Stimulated activated naive B cell treated with anti-CD40 and anti-IgM and Interleukin-4, amounts not matched to agents 10 μg/mL and 1 μg/mL and 100 μg/mL, for 72 hours (primary cell): ENCODE data around the gene PSEN2.
"Not testable (repeated sequence)": the region's sequence is repeated elsewhere in the genome, so short reads cannot be mapped to it uniquely, and the experiment has no call there.

Experiments
- ATAC-seq, 2 donors: fragments of 150-1000 bp; cut with Tn5 transposase; replicated peaks; 2 replicates each; pipeline ENCODE4 v1.10.0; 2021; ENCODE audit warnings: moderate library complexity in 1 of 2
- DNase-seq: peaks from one replicate; pipeline ENCODE4 v3.0.0; 2021
- H3K27ac Mint-ChIP-seq: one replicate; pipeline ENCODE4 v1.8.0; 2022; ENCODE audit warnings: mild to moderate bottlenecking, mixed read lengths
- H3K27me3 Mint-ChIP-seq, 2 donors: one replicate each; pipeline ENCODE4 v1.8.0; 2022; ENCODE audit warnings: mixed read lengths in 2 of 2
- H3K36me3 Mint-ChIP-seq, 2 donors: one replicate each; pipeline ENCODE4 v1.8.0; 2022; ENCODE audit warnings: mixed read lengths in 2 of 2, mild to moderate bottlenecking in 1 of 2
- H3K4me1 Mint-ChIP-seq, 2 donors: one replicate each; pipeline ENCODE4 v1.8.0; 2022; ENCODE audit warnings: mixed read lengths in 2 of 2, mild to moderate bottlenecking in 1 of 2
- H3K4me3 Mint-ChIP-seq, 2 donors: one replicate each; pipeline ENCODE4 v1.8.0; 2022; ENCODE audit warnings: mild to moderate bottlenecking in 2 of 2, mixed read lengths in 2 of 2, moderate library complexity in 1 of 2
- H3K9me3 Mint-ChIP-seq, 2 donors: one replicate each; pipeline ENCODE4 v1.8.0; 2022; ENCODE audit warnings: mixed read lengths in 2 of 2, mild to moderate bottlenecking in 1 of 2

The PSEN2 gene

DNA sequence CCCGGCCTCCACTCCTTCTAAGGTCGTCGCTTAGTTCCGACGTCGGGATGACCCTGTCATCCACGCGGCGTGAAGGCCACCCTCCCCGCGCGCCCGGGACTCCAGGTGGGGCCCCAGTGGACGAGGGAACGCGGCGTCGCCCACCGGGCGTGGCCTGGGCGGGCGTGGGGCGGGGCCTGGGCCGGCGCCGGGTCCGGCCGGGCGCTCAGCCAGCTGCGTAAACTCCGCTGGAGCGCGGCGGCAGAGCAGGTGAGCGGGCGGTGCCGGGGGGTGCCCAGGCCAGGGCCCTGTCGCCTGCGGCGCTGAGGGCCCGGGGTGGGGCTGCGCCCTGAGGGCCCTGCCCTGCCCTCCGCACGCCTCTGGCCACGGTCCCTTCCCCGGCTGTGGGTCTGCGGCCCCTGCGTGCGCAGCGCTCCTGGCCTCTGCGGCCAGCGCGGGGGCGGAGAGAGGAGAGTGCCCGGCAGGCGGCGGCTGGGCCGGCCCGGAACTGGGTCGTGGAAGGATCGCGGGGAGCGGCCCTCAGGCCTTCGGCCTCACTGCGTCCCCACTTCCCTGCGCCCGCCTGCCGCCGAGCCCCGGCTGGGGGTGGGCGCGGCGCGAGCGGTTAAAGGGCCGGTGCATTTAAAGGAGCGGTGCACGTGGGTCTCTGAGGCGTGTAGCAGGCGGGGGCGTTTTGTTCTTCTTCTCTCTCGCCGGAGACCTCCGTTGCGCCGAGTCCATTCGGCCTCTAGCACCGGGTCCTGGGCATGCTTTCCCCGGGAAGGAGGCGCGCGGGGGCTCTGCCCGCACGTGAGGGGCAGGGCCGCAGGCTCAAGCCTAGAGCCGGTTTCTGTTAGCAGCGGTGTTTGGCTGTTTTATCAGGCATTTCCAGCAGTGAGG is at the start of gene PSEN2:
TSS of gene PSEN2 (plus strand) at position 216 of the 879 bp plus-strand sequence. CDS start 11,292 bp downstream, outside the sequence.
- peaks cover 4% of the 10 kb centered on the region in 2 donors for H3K36me3 Mint-ChIP-seq
- peak within 1 kb of the TSS; percentile 92 for H3K4me3 Mint-ChIP-seq
- DNase-seq (peak; percentile 78), ATAC-seq (peak; percentile 96 to 97)
- no peaks in the 10 kb centered on the region for H3K9me3 Mint-ChIP-seq
- peaks cover 0 to 6% of the 10 kb centered on the region in 2 donors for H3K27me3 Mint-ChIP-seq
- H3K27ac Mint-ChIP-seq = peak within 1 kb of the TSS; percentile 91
- peaks cover 24 to 39% of the 10 kb centered on the region in 2 donors for H3K4me1 Mint-ChIP-seq

DNA sequence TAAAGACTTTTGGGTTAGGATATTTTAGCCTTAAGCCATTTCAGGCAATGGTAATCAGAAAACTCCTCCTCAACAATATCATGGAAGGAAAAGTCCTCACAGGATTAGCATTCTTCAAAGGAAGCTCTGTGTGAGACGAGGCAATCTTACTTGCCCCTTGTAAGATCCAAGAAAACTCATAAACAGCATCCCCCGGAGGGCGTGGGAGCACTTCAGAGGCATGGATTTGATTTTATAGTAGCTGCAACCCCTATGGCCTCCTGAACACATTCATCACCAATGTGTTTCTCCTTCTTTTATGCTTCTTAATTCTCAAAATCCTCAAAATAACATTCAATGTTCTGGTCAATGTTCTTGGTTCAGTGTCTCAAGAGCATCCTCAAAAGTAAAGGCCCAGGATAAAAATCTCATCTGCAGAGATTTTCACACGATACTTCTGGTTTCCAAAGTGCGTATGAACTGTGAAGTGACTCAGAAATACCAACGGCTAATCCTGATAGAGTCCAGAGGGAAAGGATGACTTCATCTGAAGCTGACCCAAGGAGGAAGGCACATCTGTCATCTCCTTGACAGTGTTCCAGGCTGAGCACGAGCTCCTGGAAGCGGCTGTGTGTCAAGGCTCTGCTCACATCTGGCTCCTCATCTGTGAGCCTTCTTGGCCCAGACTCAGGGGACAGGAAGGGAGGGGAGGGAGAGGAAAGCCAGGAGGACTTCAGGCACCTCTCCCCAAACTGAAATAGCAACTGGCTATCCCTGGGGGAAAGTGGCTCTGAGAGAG is 49.3 kb upstream of the PSEN2 start:
- DNase-seq = no peak
- Mint-ChIP-seq H3K4me1 (peaks cover 25 to 26% of the 10 kb centered on the region in 2 donors), H3K36me3 (peaks cover 0 to 4% of the 10 kb centered on the region in 2 donors), H3K27me3 (no peaks in the 10 kb centered on the region), H3K9me3 (no peaks in the 10 kb centered on the region), H3K27ac (no peak overlapping the region), H3K4me3 (no peak overlapping the region)
- no peak for ATAC-seq

DNA sequence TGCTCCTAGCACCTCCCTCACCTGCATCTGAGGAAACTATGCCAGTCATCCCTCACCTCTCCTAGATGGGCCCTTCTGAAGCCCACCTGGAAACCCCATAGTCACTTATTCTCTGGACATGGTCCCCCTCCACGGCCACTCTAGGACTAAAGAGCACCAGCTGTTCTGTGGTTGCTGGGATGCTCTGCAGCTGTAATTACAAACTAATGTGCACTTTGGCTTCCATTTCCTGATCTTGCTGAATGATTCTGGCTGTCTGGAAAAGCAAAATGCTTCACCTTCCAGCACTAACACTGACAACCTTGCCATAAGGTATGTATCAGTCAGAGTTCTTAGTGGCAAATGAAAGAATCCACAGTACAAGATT is 48.7 kb upstream of the PSEN2 start:
- H3K4me3 Mint-ChIP-seq = no peak overlapping the region
- no peaks in the 10 kb centered on the region for H3K9me3 Mint-ChIP-seq
- H3K27me3 Mint-ChIP-seq = no peaks in the 10 kb centered on the region
- no peak for DNase-seq
- H3K36me3 Mint-ChIP-seq = peaks cover 0 to 4% of the 10 kb centered on the region in 2 donors
- no peak for ATAC-seq
- H3K4me1 Mint-ChIP-seq = peaks cover 26% of the 10 kb centered on the region in 2 donors
- H3K27ac Mint-ChIP-seq = no peak overlapping the region

DNA sequence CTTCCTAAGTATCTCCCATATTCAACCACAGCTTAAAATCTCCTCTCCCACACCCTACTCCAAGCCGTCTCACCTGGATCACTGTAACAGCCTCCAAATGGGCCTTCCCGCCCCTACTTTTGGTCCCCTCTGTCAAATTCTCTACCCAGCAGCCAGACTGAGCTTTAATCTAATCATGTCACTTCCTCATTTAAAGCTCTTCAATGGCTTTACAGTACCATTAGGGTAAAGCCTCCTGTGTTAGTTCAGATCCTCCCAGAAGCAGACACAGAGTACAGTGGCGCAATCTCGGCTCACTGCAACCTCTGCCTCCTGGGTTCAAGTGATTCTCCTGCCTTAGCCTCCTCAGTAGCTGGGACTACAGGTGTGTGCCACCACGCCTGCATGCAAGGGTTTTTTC is 46.8 kb upstream of the PSEN2 start:
- ATAC-seq (no peak), DNase-seq (no peak)
- H3K27me3 Mint-ChIP-seq = no peaks in the 10 kb centered on the region
- H3K36me3 Mint-ChIP-seq = peaks cover 0 to 4% of the 10 kb centered on the region in 2 donors
- peaks cover 34 to 42% of the 10 kb centered on the region in 2 donors for H3K4me1 Mint-ChIP-seq
- H3K4me3 Mint-ChIP-seq = no peak overlapping the region
- H3K9me3 Mint-ChIP-seq = no peaks in the 10 kb centered on the region
- no peak overlapping the region for H3K27ac Mint-ChIP-seq

DNA sequence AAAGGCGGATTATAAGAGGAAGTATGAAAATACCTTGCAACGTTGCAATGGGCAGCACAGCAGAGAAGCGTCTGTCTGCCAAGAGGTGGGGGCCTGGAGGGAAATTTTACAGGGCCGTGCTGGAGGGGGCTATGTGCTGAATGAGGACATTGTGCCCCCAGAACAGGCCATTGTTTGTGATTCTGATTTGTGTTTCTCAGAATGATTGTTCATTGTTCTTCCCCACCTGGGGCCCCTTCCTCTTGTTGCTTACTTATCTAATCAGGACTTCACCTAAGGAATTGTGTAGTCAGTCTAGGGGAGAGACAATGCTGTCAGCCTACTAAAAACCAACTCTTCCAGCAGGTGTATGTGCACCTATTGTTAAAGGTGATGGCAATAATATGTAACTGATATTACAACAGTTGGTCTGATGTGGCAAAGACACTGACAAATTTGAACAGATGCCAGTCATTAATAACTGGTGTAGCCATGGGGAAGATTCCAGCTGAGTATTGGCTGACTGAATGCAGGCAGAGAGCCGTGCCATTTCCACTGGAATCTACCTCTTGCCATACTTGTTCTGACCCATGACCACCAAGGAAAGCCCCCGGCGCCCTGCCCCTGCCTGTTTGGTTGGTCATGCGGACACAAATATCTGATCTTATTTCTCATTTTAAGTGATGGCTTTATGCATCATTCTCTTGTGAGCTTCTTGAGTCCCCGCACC is 45.2 kb upstream of the PSEN2 start:
- DNase-seq (peak; percentile 15), ATAC-seq (peak in 1 of 2 donors; percentile 37)
- peaks cover 0 to 4% of the 10 kb centered on the region in 2 donors for H3K36me3 Mint-ChIP-seq
- peak overlapping the region; percentile 52 for H3K27ac Mint-ChIP-seq
- H3K9me3 Mint-ChIP-seq = no peaks in the 10 kb centered on the region
- H3K4me1 Mint-ChIP-seq = peaks cover 34 to 42% of the 10 kb centered on the region in 2 donors
- H3K27me3 Mint-ChIP-seq = no peaks in the 10 kb centered on the region
- no peak overlapping the region for H3K4me3 Mint-ChIP-seq

DNA sequence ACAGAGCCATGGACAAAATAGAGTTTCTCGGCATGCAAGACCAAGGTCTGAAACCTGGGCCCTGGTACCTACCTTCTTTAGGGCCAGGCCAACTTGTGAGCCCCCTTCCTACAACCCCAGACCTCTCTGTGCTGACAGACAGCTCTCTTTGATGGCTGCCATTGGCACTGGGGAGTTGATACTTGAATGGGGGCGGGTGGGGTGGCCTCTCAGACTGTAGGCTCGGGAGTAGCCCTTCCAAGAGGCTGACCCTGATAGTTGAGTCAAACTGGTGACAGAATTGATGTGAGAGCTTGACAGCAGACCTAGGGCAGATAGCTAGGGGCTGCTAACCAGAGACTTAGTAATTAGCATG is 44.7 kb upstream of the PSEN2 start:
- Mint-ChIP-seq H3K4me1 (peaks cover 35 to 45% of the 10 kb centered on the region in 2 donors), H3K27me3 (no peaks in the 10 kb centered on the region), H3K27ac (peak overlapping the region; percentile 31), H3K4me3 (no peak overlapping the region), H3K36me3 (peaks cover 0 to 4% of the 10 kb centered on the region in 2 donors), H3K9me3 (no peaks in the 10 kb centered on the region)
- no peak for DNase-seq
- no peak for ATAC-seq

DNA sequence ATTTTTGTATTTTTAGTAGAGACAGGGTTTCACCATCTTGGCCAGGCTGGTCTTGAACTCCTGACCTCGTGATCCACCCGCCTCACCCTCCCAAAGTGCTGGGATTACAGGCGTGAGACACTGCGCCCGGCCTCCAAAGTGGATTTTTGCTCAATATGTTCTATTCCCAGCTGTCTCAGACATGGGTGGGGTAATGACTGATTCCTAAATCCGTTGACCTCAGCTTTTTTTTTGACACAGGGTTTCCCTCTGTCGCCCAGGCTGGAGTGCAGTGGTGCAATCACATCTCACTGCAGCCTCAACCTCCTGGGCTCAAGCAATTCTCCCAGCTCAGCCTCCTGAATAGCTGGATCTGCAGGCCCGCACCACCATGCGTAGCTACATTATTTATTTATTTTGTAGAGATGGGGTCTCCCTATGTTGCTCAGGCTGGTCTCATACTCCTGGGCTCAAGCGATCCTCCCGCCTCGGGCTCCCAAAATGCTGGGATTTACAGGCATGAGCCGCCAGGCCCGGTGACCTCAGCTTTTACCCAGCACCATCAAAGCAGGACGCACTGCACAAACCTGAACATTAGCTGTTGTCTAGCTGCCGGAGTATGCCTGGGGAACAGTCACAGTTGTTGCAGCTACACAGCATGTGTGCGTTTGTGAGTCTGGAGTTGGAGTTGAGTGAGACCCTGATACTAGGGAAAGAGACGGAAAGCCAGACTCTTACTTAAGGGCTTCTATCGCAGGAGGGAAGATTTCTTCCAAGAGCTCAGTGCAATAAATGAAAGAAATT is 43.7 kb upstream of the PSEN2 start:
- Mint-ChIP-seq H3K4me1 (peaks cover 37 to 49% of the 10 kb centered on the region in 2 donors), H3K4me3 (peak overlapping the region; percentile 19 to 32), H3K9me3 (no peaks in the 10 kb centered on the region), H3K27ac (peak overlapping the region; percentile 69), H3K27me3 (peaks cover 0 to 3% of the 10 kb centered on the region in 2 donors), H3K36me3 (peaks cover 0 to 4% of the 10 kb centered on the region in 2 donors)
- DNase-seq (no peak), ATAC-seq (no peak)

DNA sequence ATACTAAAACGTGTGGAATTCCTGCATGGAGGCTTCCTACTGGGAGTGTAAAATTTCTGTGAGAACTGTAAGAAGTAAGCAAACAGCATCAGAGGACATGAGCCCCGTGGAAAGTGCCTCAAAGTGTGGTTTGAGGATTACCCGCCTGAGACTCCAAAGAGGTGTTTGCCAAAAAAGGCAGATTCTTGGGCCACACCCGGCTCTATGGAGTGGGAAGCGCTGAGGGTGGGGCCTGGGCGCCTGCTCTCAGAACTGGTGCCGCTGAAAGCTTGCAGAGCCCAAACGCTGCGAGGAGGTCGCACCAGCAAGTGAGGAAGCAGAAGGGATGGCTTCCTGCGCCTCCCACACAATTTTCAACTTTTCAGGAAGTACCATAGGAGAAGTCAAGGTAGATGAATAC is 43.0 kb upstream of the PSEN2 start:
- DNase-seq = no peak
- peak overlapping the region; percentile 57 to 62 for H3K4me3 Mint-ChIP-seq
- no peaks in the 10 kb centered on the region for H3K9me3 Mint-ChIP-seq
- H3K27me3 Mint-ChIP-seq = peaks cover 0 to 3% of the 10 kb centered on the region in 2 donors
- peaks cover 0 to 4% of the 10 kb centered on the region in 2 donors for H3K36me3 Mint-ChIP-seq
- no peak for ATAC-seq
- H3K27ac Mint-ChIP-seq = peak overlapping the region; percentile 88
- H3K4me1 Mint-ChIP-seq = peaks cover 35 to 49% of the 10 kb centered on the region in 2 donors

DNA sequence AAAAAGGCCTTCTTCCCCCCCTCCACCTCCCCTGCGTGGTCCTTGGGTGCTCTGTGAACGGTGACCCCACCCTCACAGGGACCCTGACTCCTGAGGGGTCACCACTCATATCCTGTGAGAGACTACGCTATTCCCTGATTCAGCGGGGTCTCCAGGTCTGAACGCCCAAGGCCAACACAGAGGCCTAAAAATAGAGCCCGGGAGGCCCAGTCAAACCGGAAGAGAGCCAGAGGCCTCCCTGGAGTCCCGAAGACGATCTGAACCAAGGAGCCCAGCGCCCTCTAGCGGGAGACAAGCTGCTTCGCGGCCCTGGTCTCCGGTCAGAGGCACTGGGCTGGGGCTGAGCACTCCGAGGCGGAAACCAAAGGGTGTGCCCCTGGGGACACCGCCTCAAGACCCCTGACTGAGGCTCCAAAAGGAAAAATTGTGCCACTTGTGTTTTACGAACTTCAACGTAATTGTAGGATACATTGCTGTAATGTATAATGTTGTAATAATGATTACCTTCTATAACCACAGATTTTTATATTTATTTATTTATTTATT is 42.4 kb upstream of the PSEN2 start:
- peaks cover 35 to 49% of the 10 kb centered on the region in 2 donors for H3K4me1 Mint-ChIP-seq
- H3K9me3 Mint-ChIP-seq = no peaks in the 10 kb centered on the region
- peaks cover 0 to 4% of the 10 kb centered on the region in 2 donors for H3K36me3 Mint-ChIP-seq
- peak overlapping the region; percentile 88 for H3K27ac Mint-ChIP-seq
- ATAC-seq (peak; percentile 97 to 99), DNase-seq (peak; percentile 91)
- peaks cover 0 to 3% of the 10 kb centered on the region in 2 donors for H3K27me3 Mint-ChIP-seq
- peak overlapping the region; percentile 47 to 77 for H3K4me3 Mint-ChIP-seq

DNA sequence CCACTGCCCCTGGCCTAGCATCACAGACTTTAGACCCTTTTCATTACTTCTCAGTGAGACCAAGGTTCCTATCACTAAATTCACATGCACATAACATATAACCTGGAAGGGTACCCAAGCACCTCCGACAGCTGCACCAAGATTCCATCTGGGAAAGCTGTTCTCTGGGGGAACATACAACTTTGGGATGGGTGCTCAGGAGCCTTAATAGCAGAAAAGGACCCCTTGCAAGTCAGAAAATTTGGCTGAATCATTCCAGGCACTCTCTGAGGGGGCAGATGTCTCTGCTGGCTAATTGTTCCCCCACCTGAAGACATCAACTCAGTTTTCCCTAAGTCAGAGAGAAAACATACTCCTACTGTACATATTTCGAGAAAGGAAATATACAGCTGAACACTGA is 41.3 kb upstream of the PSEN2 start:
- Mint-ChIP-seq H3K9me3 (peaks cover 2 to 6% of the 10 kb centered on the region in 2 donors), H3K4me3 (no peak overlapping the region), H3K27ac (no peak overlapping the region), H3K4me1 (peaks cover 29 to 41% of the 10 kb centered on the region in 2 donors), H3K27me3 (peaks cover under 1 to 8% of the 10 kb centered on the region in 2 donors), H3K36me3 (peaks cover 0 to 7% of the 10 kb centered on the region in 2 donors)
- ATAC-seq (no peak), DNase-seq (no peak)

DNA sequence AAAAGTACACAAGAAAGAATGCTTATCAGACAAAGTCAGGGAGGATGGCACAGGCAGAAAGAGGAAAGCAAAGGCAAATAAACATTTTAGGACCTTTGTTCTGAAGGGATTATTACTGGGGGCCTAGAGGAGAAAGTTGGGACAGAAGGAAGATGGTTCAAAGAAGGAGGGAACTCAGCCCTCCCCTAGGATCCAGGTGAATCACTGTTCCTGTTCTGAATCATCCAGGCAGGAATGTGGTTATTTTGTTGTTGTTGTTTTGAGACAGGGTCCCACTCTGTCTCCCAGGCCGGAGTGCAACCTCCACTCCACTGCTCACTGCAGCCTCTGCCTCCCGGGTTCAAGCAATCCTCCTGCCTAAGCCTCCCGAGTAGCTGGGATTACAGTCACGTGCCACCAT is 38.5 kb upstream of the PSEN2 start:
- H3K27me3 Mint-ChIP-seq = peaks cover 8 to 9% of the 10 kb centered on the region in 2 donors
- H3K4me1 Mint-ChIP-seq = peaks cover 10 to 21% of the 10 kb centered on the region in 2 donors
- peaks cover 12 to 16% of the 10 kb centered on the region in 2 donors for H3K9me3 Mint-ChIP-seq
- no peak overlapping the region for H3K4me3 Mint-ChIP-seq
- H3K36me3 Mint-ChIP-seq = peaks cover 6 to 16% of the 10 kb centered on the region in 2 donors
- ATAC-seq (no peak), DNase-seq (no peak)
- H3K27ac Mint-ChIP-seq = no peak overlapping the region

DNA sequence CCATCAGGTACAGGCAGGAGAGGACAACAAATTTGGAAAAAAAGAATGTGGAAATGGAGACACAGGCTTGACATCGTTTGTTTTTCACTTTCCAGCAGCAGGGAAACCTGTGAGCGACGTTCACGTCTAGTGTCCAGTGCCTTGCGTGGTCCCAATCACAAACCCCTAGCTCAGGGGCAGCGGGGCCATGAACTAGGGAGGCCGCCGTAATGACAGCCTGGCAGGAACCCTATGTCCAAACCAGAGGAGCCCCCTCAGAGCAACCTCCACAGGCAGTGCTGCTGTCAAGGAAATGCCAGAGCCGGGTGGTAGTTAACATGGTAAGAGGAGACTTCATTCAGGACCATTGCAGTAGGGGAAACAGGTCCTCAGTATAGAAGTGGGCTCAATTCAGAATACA is 37.8 kb upstream of the PSEN2 start:
- H3K36me3 Mint-ChIP-seq = peaks cover 6 to 16% of the 10 kb centered on the region in 2 donors
- no peak for ATAC-seq
- DNase-seq = no peak
- peaks cover 12 to 16% of the 10 kb centered on the region in 2 donors for H3K9me3 Mint-ChIP-seq
- H3K4me3 Mint-ChIP-seq = no peak overlapping the region
- peaks cover 3 to 14% of the 10 kb centered on the region in 2 donors for H3K4me1 Mint-ChIP-seq
- no peak overlapping the region for H3K27ac Mint-ChIP-seq
- H3K27me3 Mint-ChIP-seq = peaks cover 8 to 9% of the 10 kb centered on the region in 2 donors

DNA sequence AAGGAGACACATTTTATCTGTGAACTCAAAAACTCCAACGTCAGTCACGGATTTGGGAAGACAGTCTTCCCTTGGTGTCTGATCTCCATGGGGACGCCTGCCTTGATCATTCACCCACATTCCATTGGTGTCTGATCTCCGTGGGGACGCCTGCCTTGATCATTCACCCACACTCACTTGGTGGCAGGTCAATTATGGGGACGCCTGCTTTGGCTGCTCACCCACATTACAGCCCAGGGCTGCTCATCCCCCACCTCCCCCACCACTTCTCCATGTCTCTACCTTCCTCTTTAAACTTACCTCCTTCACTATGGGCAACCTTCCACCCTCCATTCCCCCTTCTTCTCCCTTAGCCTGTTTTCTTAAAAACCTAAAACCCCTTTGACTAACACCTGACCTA is 36.2 kb upstream of the PSEN2 start:
- ATAC-seq, H3K4me1 Mint-ChIP-seq: not testable (repeated sequence)

More for the DNA sequence above, 36.2 kb upstream of the PSEN2 start:
- H3K27ac Mint-ChIP-seq, H3K4me3 Mint-ChIP-seq, H3K27me3 Mint-ChIP-seq, DNase-seq: not testable (repeated sequence)
- Mint-ChIP-seq H3K9me3 (peaks cover 12 to 16% of the 10 kb centered on the region in 2 donors), H3K36me3 (peaks cover 6 to 16% of the 10 kb centered on the region in 2 donors)
